H1 (cell line): Measurements from ENCODE around the gene SERPINE2. TPM values are rescaled to one million over a fixed set of nuclear protein-coding genes. Genes with fewer than 3 reads are reported as not detected.

ENCODE experiments used
- CTCF ChIA-PET: fragments of 300-600 bp; sonication (Branson Sonifier 250); formaldehyde crosslinking; loops from one replicate; lab custom pipeline; 2021; ENCODE audit not compliant: partially characterized antibody; lab: Charles Lee
- POLR2A ChIA-PET: fragments of 300-600 bp; sonication (Branson Sonifier 250); formaldehyde crosslinking; loops from one replicate; lab custom pipeline; 2021; ENCODE audit warnings: inconsistent platforms; ENCODE audit not compliant: partially characterized antibody; lab: Charles Lee
- DNase-seq, 2 experiments: peaks; one replicate each; pipeline versions ENCODE4 v3.0.0 to v3.0.0-alpha.2; 2010 to 2022; ENCODE audit warnings: low spot score in 2 of 2, low read depth in 1 of 2, mixed read lengths in 1 of 2
- FAIRE-seq: peaks from 2 replicates; lab custom pipeline; 2011; peaks lifted over from hg19 to GRCh38; lab: Jason Lieb, UNC
- H2AFZ ChIP-seq: 2 replicates; pipeline ENCODE4 v1.8.1; 2012; ENCODE audit warnings: low read length, inconsistent platforms
- H2AK5ac ChIP-seq: 2 replicates; pipeline ENCODE4 v1.6.1; 2013; ENCODE audit warnings: low read depth, low read length
- H2BK120ac ChIP-seq: replicated peaks from 2 replicates; pipeline ENCODE3; 2013; ENCODE audit warnings: low read depth, low read length, inconsistent platforms
- H2BK12ac ChIP-seq: 2 replicates; pipeline ENCODE4 v1.6.1; 2013; ENCODE audit warnings: low read depth, low read length
- H2BK15ac ChIP-seq: 2 replicates; pipeline ENCODE4 v1.6.1; 2013; ENCODE audit warnings: low read length
- H2BK20ac ChIP-seq: 2 replicates; pipeline ENCODE4 v1.6.1; 2013; ENCODE audit warnings: low read length
- H2BK5ac ChIP-seq: 2 replicates; pipeline ENCODE4 v1.6.1; 2013; ENCODE audit warnings: low read depth, low read length
- H3K14ac ChIP-seq: 2 replicates; pipeline ENCODE4 v1.6.1; 2013; ENCODE audit warnings: inconsistent platforms; ENCODE audit not compliant: insufficient read length
- H3K18ac ChIP-seq: 2 replicates; pipeline ENCODE4 v1.6.1; 2013; ENCODE audit warnings: low read length; ENCODE audit errors: extremely low read depth
- H3K23ac ChIP-seq: 2 replicates; pipeline ENCODE4 v1.6.1; 2013; ENCODE audit warnings: inconsistent platforms; ENCODE audit not compliant: insufficient read length
- H3K23me2 ChIP-seq: 2 replicates; pipeline ENCODE4 v1.6.1; 2013; ENCODE audit warnings: low read depth, low read length
- H3K27ac ChIP-seq: 2 replicates; pipeline ENCODE4 v1.6.1; 2011; ENCODE audit warnings: low read depth, low read length, inconsistent platforms
- H3K27me3 ChIP-seq, 4 experiments: replicated peaks in 1 of 4; 1 replicate in 1 of 4; 2 replicates in 3 of 4; pipeline versions ENCODE4 v1.6.1 to v1.8.1; 2011 to 2013; ENCODE audit warnings: low read length in 3 of 4, mild to moderate bottlenecking in 3 of 4, inconsistent platforms in 2 of 4, mixed read lengths in 2 of 4, moderate library complexity in 1 of 4; ENCODE audit not compliant: control insufficient read depth in 3 of 4, insufficient read depth in 3 of 4; ENCODE audit errors: extremely low read depth in 1 of 4
- H3K36me3 ChIP-seq, 4 experiments: 2 replicates each; pipeline versions ENCODE4 v1.6.1 to v1.8.1; 2011 to 2013; ENCODE audit warnings: mild to moderate bottlenecking in 4 of 4, low read length in 3 of 4, moderate library complexity in 2 of 4, control low read depth in 1 of 4, inconsistent platforms in 1 of 4; ENCODE audit not compliant: insufficient read depth in 4 of 4, control insufficient read depth in 2 of 4
- H3K4ac ChIP-seq: replicated peaks from 2 replicates; pipeline ENCODE3; 2013; ENCODE audit warnings: low read length, low read depth, mixed read lengths, inconsistent platforms; ENCODE audit not compliant: insufficient read length
- H3K4me1 ChIP-seq, 4 experiments: replicated peaks in 1 of 4; 1 replicate in 1 of 4; 2 replicates in 3 of 4; pipeline versions ENCODE4 v1.6.1 to v1.8.1; 2011 to 2013; ENCODE audit warnings: low read length in 3 of 4, inconsistent platforms in 2 of 4, mixed read lengths in 1 of 4; ENCODE audit not compliant: insufficient read depth in 4 of 4, control insufficient read depth in 3 of 4
- H3K4me2 ChIP-seq, 2 experiments: 2 replicates each; pipeline versions ENCODE4 v1.6.1 to v1.8.1; 2011 to 2013; ENCODE audit warnings: low read depth in 2 of 2, low read length in 2 of 2, control low read depth in 1 of 2, inconsistent platforms in 1 of 2, mild to moderate bottlenecking in 1 of 2; ENCODE audit not compliant: insufficient read depth in 1 of 2
- H3K4me3 ChIP-seq, 4 experiments: fragments of 200-600, 300-600 bp in 1 of 4; sonication (generic), shearing (Covaris generic), sonication (Bioruptor Twin) in 1 of 4; 2 replicates each; pipeline versions ENCODE4 v1.5.1 to v1.8.1; 2011 to 2016; ENCODE audit warnings: low read length in 4 of 4, low read depth in 3 of 4, control low read depth in 2 of 4, inconsistent platforms in 2 of 4, mild to moderate bottlenecking in 2 of 4, mixed read lengths in 1 of 4, moderate library complexity in 1 of 4; ENCODE audit not compliant: insufficient read depth in 2 of 4; ENCODE audit errors: extremely low read depth in 1 of 4
- H3K56ac ChIP-seq: replicated peaks from 2 replicates; pipeline ENCODE3; 2013; ENCODE audit warnings: low read depth, mild to moderate bottlenecking, mixed read lengths, low read length, inconsistent platforms; ENCODE audit not compliant: insufficient read length
- H3K79me1 ChIP-seq: 2 replicates; pipeline ENCODE4 v1.6.1; 2013; ENCODE audit warnings: low read depth, low read length, control low read depth
- H3K79me2 ChIP-seq, 2 experiments: 2 replicates each; pipeline versions ENCODE4 v1.6.1 to v1.8.1; 2012 to 2013; ENCODE audit warnings: low read length in 2 of 2, mild to moderate bottlenecking in 2 of 2, inconsistent platforms in 1 of 2; ENCODE audit not compliant: insufficient read depth in 2 of 2, control insufficient read depth in 1 of 2
- H3K9ac ChIP-seq, 4 experiments: replicated peaks in 1 of 4; 1 replicate in 1 of 4; 2 replicates in 3 of 4; pipeline versions ENCODE4 v1.6.1 to v1.8.1; 2011 to 2013; ENCODE audit warnings: low read depth in 3 of 4, low read length in 3 of 4, control low read depth in 2 of 4, mild to moderate bottlenecking in 2 of 4, moderate library complexity in 2 of 4, inconsistent platforms in 1 of 4; ENCODE audit errors: extremely low read depth in 1 of 4
- H3K9me3 ChIP-seq, 2 experiments: 2 replicates each; pipeline versions ENCODE4 v1.6.1 to v1.8.1; 2012 to 2013; ENCODE audit warnings: mild to moderate bottlenecking in 2 of 2, moderate library complexity in 2 of 2, control low read depth in 1 of 2, inconsistent platforms in 1 of 2, low read depth in 1 of 2, low read length in 1 of 2, mixed read lengths in 1 of 2; ENCODE audit not compliant: insufficient read depth in 2 of 2
- H4K20me1 ChIP-seq, 2 experiments: replicated peaks in 1 of 2; 2 replicates each; pipeline versions ENCODE3 to v1.8.1; 2011 to 2013; ENCODE audit warnings: inconsistent platforms in 2 of 2, low read length in 2 of 2, mild to moderate bottlenecking in 1 of 2; ENCODE audit not compliant: insufficient read depth in 2 of 2, control insufficient read depth in 1 of 2
- H4K5ac ChIP-seq: 2 replicates; pipeline ENCODE4 v1.6.1; 2013; ENCODE audit warnings: low read length, low read depth, mixed read lengths, inconsistent platforms; ENCODE audit not compliant: insufficient read length
- H4K8ac ChIP-seq: 2 replicates; pipeline ENCODE4 v1.8.0; 2013; ENCODE audit warnings: mild to moderate bottlenecking, moderate library complexity, low read length, inconsistent platforms; ENCODE audit not compliant: insufficient read depth; ENCODE audit errors: extremely low read depth
- H4K91ac ChIP-seq: replicated peaks from 2 replicates; pipeline ENCODE3; 2013; ENCODE audit warnings: low read length, mixed read lengths, inconsistent platforms; ENCODE audit not compliant: insufficient read length
- ASH2L ChIP-seq: fragments of 200-600, 300-600 bp; sonication (generic); IDR thresholded peaks from one replicate; pipeline ENCODE4 v1.7.1; 2017; ENCODE audit warnings: low read length
- CHD1 ChIP-seq: IDR thresholded peaks from 2 replicates; pipeline ENCODE4 v1.6.1; 2012; ENCODE audit warnings: low read depth, low read length, improper control_type of control experiment
- CHD2 ChIP-seq: IDR thresholded peaks from 2 replicates; pipeline ENCODE4 v1.6.1; 2012; ENCODE audit warnings: low read length, improper control_type of control experiment
- GTF2F1 ChIP-seq: IDR thresholded peaks from 2 replicates; pipeline ENCODE4 v1.6.1; 2012; ENCODE audit warnings: low read depth, low read length, improper control_type of control experiment, borderline replicate concordance
- JUN ChIP-seq: IDR thresholded peaks from 2 replicates; pipeline ENCODE4 v1.6.1; 2011; ENCODE audit warnings: low read depth, mild to moderate bottlenecking, improper control_type of control experiment, low read length
- KDM4A ChIP-seq: IDR thresholded peaks from one replicate; pipeline ENCODE4 v1.7.1; 2012; ENCODE audit warnings: low read depth, mild to moderate bottlenecking, moderate library complexity, low read length, inconsistent platforms; ENCODE audit not compliant: severe bottlenecking
- PHF8 ChIP-seq: fragments of 200-600 bp; sonication (generic); conservative IDR thresholded peaks from 2 replicates; pipeline ENCODE4 v1.7.1; 2012; ENCODE audit warnings: low read depth, mild to moderate bottlenecking, inconsistent platforms, low read length, moderate library complexity
- RXRA ChIP-seq: IDR thresholded peaks from 2 replicates; pipeline ENCODE4 v1.6.1; 2011; ENCODE audit warnings: low read depth, mild to moderate bottlenecking, low read length, moderate library complexity; ENCODE audit not compliant: insufficient read depth
- SAP30 ChIP-seq: fragments of 300-600 bp; sonication (generic); IDR thresholded peaks from 2 replicates; pipeline ENCODE4 v1.7.1; 2012; ENCODE audit warnings: low read length, moderate library complexity, mild to moderate bottlenecking, inconsistent platforms; ENCODE audit not compliant: insufficient read depth, insufficient replicate concordance
- WGBS, 2 experiments: shearing (Covaris generic) in 1 of 2; methylation state at CpG; one replicate each; pipeline versions ENCODE4 v1.1.6 to v1.1.7; 2013 to 2015; ENCODE audit warnings: low lambda C conversion rate in 2 of 2, mixed read lengths in 2 of 2, inconsistent platforms in 1 of 2, low coverage in 1 of 2, missing lambda C conversion rate in 1 of 2; ENCODE audit not compliant: insufficient replicate concordance in 2 of 2, insufficient coverage in 1 of 2, insufficient read length in 1 of 2; ENCODE audit errors: extremely low coverage in 1 of 2, missing lambda C conversion rate in 1 of 2; 5-methylcytosine and 5-hydroxymethylcytosine counted together
- polyA plus RNA-seq, 7 experiments: library from polyadenylated mRNA; depleted of rRNA in 3 of 7; stranded (reverse) in 5 of 7; unstranded in 2 of 7; fragments of >200 nt in 5 of 7; fragments of 200-250 nt in 2 of 7; gene quantifications; 1 replicate in 5 of 7; 2 replicates in 1 of 7; 4 replicates in 1 of 7; pipeline versions ENCODE4 v1.2.1 to v1.2.3, GENCODE V29; 2011 to 2013; ENCODE audit warnings: missing spikeins in 2 of 7, mixed read lengths in 2 of 7
- total RNA-seq: library from RNA; stranded (reverse); fragmentation: NEBNext Ultra II Directional; extraction: Animal tissue kit (Norgen Biotek cat#: 25700); gene quantifications from 2 replicates; pipeline ENCODE4 v1.2.1, GENCODE V29; 2021
- TF ChIP-seq, protein P1 (sequence below), 3 experiments: IDR thresholded peaks; 1 replicate in 2 of 3; 2 replicates in 1 of 3; pipeline versions ENCODE4 v1.5.1 to v1.6.1; 2011; ENCODE audit warnings: low read length in 3 of 3, mild to moderate bottlenecking in 3 of 3, inconsistent platforms in 2 of 3, low read depth in 1 of 3, moderate library complexity in 1 of 3; ENCODE audit not compliant: insufficient read depth in 1 of 3; ENCODE audit errors: control extremely low read depth in 1 of 3

Gene SERPINE2
- total and polyA plus RNA-seq, 2 of the 8 experiments (the other 6 are each of a cell fraction or from before 2014, with no cell fraction given), result 26.2 to 76.0 TPM

- no peak overlapping the region for H3K9ac ChIP-seq
- CTCF ChIA-PET, result interaction anchor here (1.1 kb wide), 1 partner anchor 61 kb away, joined by 3 read pairs; no protein-coding TSS in a partner anchor
- H3K4ac ChIP-seq, result no peak overlapping the region
- H2BK5ac ChIP-seq, result peak overlapping the region; percentile 41; the same call in 1 of the 2 replicates
- H2BK15ac ChIP-seq, result no peak overlapping the region
- no peaks in the 10 kb centered on the region for H3K36me3 ChIP-seq
- H3K4me3 ChIP-seq, result no peak overlapping the region
- peaks cover 4% of the 10 kb centered on the region for H3K23me2 ChIP-seq
- POLR2A ChIA-PET, result interaction anchor here (2.1 kb wide), 1 partner anchor 9 kb away, joined by 9 read pairs; the partner anchor contains the start of gene MRPL44
- no peak for FAIRE-seq
- peaks cover 4% of the 10 kb centered on the region; the same call in 1 of the 2 replicates for H3K79me1 ChIP-seq
- peak overlapping the region; percentile 7 for H4K5ac ChIP-seq
- no peak for DNase-seq
- H3K18ac ChIP-seq, result peak overlapping the region; percentile 63
- peak overlapping the region; percentile 31 for H4K91ac ChIP-seq
- peak overlapping the region; percentile 29; the same call in 1 of the 2 replicates for H2BK12ac ChIP-seq
- H2AFZ ChIP-seq, result peak overlapping the region; percentile 37; the same call in 1 of the 2 replicates
- no peak overlapping the region for H3K56ac ChIP-seq
- 66% methylated on average over 5 of the region's 5 CpGs; no CpG with 5 or more reads in 1 of the 2 experiments for WGBS, 2 experiments
- H3K79me2 ChIP-seq, result peaks cover 10 to 18% of the 10 kb centered on the region in 2 experiments
- H3K9me3 ChIP-seq, result no peaks in the 10 kb centered on the region
- H3K27ac ChIP-seq, result 0 out of 2 replicates have a peak overlapping the region, but pooled peaks have one; percentile 32
- H4K8ac ChIP-seq, result 0 out of 2 replicates have a peak overlapping the region, but pooled peaks have one; percentile 22
- H4K20me1 ChIP-seq, result peaks cover 0 to 4% of the 10 kb centered on the region in 2 experiments
- H3K4me2 ChIP-seq, result peak overlapping the region; percentile 12 to 27; a peak in 2 of 4 replicates
- no peaks in the 10 kb centered on the region for H3K27me3 ChIP-seq
- no peak overlapping the region for H2AK5ac ChIP-seq
- no peak overlapping the region for H3K23ac ChIP-seq
- H3K14ac ChIP-seq, result no peak overlapping the region
- peak overlapping the region; percentile 36 for H2BK120ac ChIP-seq
- H3K4me1 ChIP-seq, result peaks cover 0 to 22% (median 16%) of the 10 kb centered on the region in 4 experiments; a peak in 5 of 7 replicates
- H2BK20ac ChIP-seq, result peak overlapping the region; percentile 25; the same call in 1 of the 2 replicates
- no peak for TF ChIP-seq PHF8
- no peak for TF ChIP-seq RXRA
- no peak for TF ChIP-seq CHD2
- no peak for TF ChIP-seq SAP30
- TF ChIP-seq KDM4A, result no peak
- no peak for TF ChIP-seq JUN
- TF ChIP-seq, protein P1, sequence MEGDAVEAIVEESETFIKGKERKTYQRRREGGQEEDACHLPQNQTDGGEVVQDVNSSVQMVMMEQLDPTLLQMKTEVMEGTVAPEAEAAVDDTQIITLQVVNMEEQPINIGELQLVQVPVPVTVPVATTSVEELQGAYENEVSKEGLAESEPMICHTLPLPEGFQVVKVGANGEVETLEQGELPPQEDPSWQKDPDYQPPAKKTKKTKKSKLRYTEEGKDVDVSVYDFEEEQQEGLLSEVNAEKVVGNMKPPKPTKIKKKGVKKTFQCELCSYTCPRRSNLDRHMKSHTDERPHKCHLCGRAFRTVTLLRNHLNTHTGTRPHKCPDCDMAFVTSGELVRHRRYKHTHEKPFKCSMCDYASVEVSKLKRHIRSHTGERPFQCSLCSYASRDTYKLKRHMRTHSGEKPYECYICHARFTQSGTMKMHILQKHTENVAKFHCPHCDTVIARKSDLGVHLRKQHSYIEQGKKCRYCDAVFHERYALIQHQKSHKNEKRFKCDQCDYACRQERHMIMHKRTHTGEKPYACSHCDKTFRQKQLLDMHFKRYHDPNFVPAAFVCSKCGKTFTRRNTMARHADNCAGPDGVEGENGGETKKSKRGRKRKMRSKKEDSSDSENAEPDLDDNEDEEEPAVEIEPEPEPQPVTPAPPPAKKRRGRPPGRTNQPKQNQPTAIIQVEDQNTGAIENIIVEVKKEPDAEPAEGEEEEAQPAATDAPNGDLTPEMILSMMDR (IDR thresholded peaks at IDR 0.05; ENCODE audit: control extremely low read depth in 1 of 3, insufficient read depth in 1 of 3, low read depth in 1 of 3, low read length in 3 of 3), result no peak
- TF ChIP-seq CHD1, result no peak
- no peak for TF ChIP-seq GTF2F1
- no peak for TF ChIP-seq ASH2L
Observed at GRCh38 chr2:223947711-223948205, 91.3 kb downstream of the SERPINE2 start.
